ENCODE data around the gene SLC5A8.

DNA sequence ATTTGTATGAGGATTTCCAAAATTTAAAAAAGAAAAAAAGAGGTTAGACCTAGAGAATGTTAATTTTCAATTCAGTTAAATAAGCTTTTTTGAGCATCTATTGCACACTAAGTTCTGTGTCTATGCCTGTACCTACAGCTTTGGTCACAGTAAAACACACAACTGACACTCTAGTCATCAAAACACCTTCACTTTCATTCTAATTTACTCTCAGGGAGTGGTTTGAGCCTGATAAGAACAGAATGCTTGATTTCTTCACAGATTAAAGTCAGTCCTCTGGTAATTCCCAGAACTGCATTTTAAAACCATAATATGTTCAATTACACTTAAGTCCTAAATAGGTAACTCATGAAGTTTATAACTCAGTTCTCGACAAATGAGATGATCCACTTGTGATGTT lies 9.2 kb downstream of the SLC5A8 start:
- TF ChIP-seq, protein P1, sequence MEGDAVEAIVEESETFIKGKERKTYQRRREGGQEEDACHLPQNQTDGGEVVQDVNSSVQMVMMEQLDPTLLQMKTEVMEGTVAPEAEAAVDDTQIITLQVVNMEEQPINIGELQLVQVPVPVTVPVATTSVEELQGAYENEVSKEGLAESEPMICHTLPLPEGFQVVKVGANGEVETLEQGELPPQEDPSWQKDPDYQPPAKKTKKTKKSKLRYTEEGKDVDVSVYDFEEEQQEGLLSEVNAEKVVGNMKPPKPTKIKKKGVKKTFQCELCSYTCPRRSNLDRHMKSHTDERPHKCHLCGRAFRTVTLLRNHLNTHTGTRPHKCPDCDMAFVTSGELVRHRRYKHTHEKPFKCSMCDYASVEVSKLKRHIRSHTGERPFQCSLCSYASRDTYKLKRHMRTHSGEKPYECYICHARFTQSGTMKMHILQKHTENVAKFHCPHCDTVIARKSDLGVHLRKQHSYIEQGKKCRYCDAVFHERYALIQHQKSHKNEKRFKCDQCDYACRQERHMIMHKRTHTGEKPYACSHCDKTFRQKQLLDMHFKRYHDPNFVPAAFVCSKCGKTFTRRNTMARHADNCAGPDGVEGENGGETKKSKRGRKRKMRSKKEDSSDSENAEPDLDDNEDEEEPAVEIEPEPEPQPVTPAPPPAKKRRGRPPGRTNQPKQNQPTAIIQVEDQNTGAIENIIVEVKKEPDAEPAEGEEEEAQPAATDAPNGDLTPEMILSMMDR (IDR thresholded peaks at IDR 0.05): no peak
- TF ChIP-seq EZH2 (IDR thresholded peaks at IDR 0.05; ENCODE audit: borderline replicate concordance, insufficient read depth, low read depth, low read length, poor library complexity, severe bottlenecking): no peak
